ENCODE measurements around the gene FRMD4A. TPM values are rescaled to one million over a fixed set of nuclear protein-coding genes. Genes with fewer than 3 reads are reported as not detected.

The FRMD4A gene
- total and polyA plus RNA-seq, 2 experiments from 2014 or later = 5.4 to 10.3 TPM

- WGBS (ENCODE audit: low lambda C conversion rate, missing lambda C conversion rate) = 89% methylated on average over 10 of the region's 10 CpGs
- Histone ChIP-seq H3K4me3 (no peak overlapping the region), H3K4me2 (no peak overlapping the region), H4K20me1 (ENCODE audit: insufficient read depth, poor library complexity, severe bottlenecking) (no peaks in the 10 kb centered on the region), H3K9me3 (ENCODE audit: low read depth) (no peaks in the 10 kb centered on the region), H3K9me2 (replicated peaks; ENCODE audit: insufficient read depth) (no peaks in the 10 kb centered on the region), H3K4me1 (ENCODE audit: insufficient read depth) (no peaks in the 10 kb centered on the region), H3K36me3 (replicated peaks; ENCODE audit: insufficient read depth, low read depth) (no peaks in the 10 kb centered on the region), H3K79me2 (no peaks in the 10 kb centered on the region), H3K27me3 (no peaks in the 10 kb centered on the region), H2AFZ (no peak overlapping the region), H3K27ac (no peak overlapping the region)
- TF ChIP-seq CTCF (IDR thresholded peaks at IDR 0.05; ENCODE audit: poor library complexity) (no peak), EZH2phosphoT487 (IDR thresholded peaks at IDR 0.05; ENCODE audit: low read depth, severe bottlenecking, unreplicated experiment) (no peak), EZH2 (IDR thresholded peaks at IDR 0.05; ENCODE audit: borderline replicate concordance) (no peak)
- DNase-seq (ENCODE audit: low spot score) = no peak
Measured at GRCh38 chr10:14001298-14002040, 329.3 kb downstream of the FRMD4A start.

GRCh38 chr10:13998163-13998835, 332.4 kb downstream of the FRMD4A start:
- no peak for DNase-seq (ENCODE audit: low spot score)
- Histone ChIP-seq H3K9me2 (replicated peaks; ENCODE audit: insufficient read depth) (no peaks in the 10 kb centered on the region), H3K27ac (no peak overlapping the region), H2AFZ (no peak overlapping the region), H3K36me3 (replicated peaks; ENCODE audit: insufficient read depth, low read depth) (no peaks in the 10 kb centered on the region), H3K4me3 (no peak overlapping the region), H4K20me1 (ENCODE audit: insufficient read depth, poor library complexity, severe bottlenecking) (no peaks in the 10 kb centered on the region), H3K27me3 (no peaks in the 10 kb centered on the region), H3K9me3 (ENCODE audit: low read depth) (no peaks in the 10 kb centered on the region), H3K4me2 (no peak overlapping the region), H3K79me2 (no peaks in the 10 kb centered on the region), H3K4me1 (ENCODE audit: insufficient read depth) (no peaks in the 10 kb centered on the region)
- 68% methylated on average over 5 of the region's 5 CpGs for WGBS (ENCODE audit: low lambda C conversion rate, missing lambda C conversion rate)
- TF ChIP-seq EZH2phosphoT487 (IDR thresholded peaks at IDR 0.05; ENCODE audit: low read depth, severe bottlenecking, unreplicated experiment) (no peak), EZH2 (IDR thresholded peaks at IDR 0.05; ENCODE audit: borderline replicate concordance) (no peak), CTCF (IDR thresholded peaks at IDR 0.05; ENCODE audit: poor library complexity) (no peak)

- DNase-seq (ENCODE audit: low spot score) = no peak
- TF ChIP-seq EZH2 (IDR thresholded peaks at IDR 0.05; ENCODE audit: borderline replicate concordance) (no peak), EZH2phosphoT487 (IDR thresholded peaks at IDR 0.05; ENCODE audit: low read depth, severe bottlenecking, unreplicated experiment) (no peak)
- 83% methylated on average over 2 of the region's 2 CpGs for WGBS (ENCODE audit: low lambda C conversion rate, missing lambda C conversion rate)
Measured at GRCh38 chr10:13997650-13998049, 333.1 kb downstream of the FRMD4A start.

GRCh38 chr10:13994932-13995331, 335.8 kb downstream of the FRMD4A start:
- Histone ChIP-seq H2AFZ (no peak overlapping the region), H3K27ac (no peak overlapping the region), H3K4me1 (ENCODE audit: insufficient read depth) (peaks cover 11% of the 10 kb centered on the region), H3K4me3 (no peak overlapping the region), H3K9me2 (replicated peaks; ENCODE audit: insufficient read depth) (no peaks in the 10 kb centered on the region), H3K36me3 (replicated peaks; ENCODE audit: insufficient read depth, low read depth) (no peaks in the 10 kb centered on the region), H3K9me3 (ENCODE audit: low read depth) (no peaks in the 10 kb centered on the region), H4K20me1 (ENCODE audit: insufficient read depth, poor library complexity, severe bottlenecking) (no peaks in the 10 kb centered on the region), H3K27me3 (no peaks in the 10 kb centered on the region), H3K79me2 (no peaks in the 10 kb centered on the region), H3K4me2 (no peak overlapping the region)
- WGBS (ENCODE audit: low lambda C conversion rate, missing lambda C conversion rate) = 79% methylated on average over 5 of the region's 5 CpGs
- no peak for DNase-seq (ENCODE audit: low spot score)
- TF ChIP-seq CTCF (IDR thresholded peaks at IDR 0.05; ENCODE audit: poor library complexity) = no peak
- no peak for TF ChIP-seq EZH2 (IDR thresholded peaks at IDR 0.05; ENCODE audit: borderline replicate concordance)
- TF ChIP-seq EZH2phosphoT487 (IDR thresholded peaks at IDR 0.05; ENCODE audit: low read depth, severe bottlenecking, unreplicated experiment) = no peak

More at GRCh38 chr10:13997650-13998049, 333.1 kb downstream of the FRMD4A start:
- peaks cover 2% of the 10 kb centered on the region for H3K4me1 ChIP-seq (ENCODE audit: insufficient read depth)
- no peaks in the 10 kb centered on the region for H3K9me3 ChIP-seq (ENCODE audit: low read depth)
- no peaks in the 10 kb centered on the region for H4K20me1 ChIP-seq (ENCODE audit: insufficient read depth, poor library complexity, severe bottlenecking)
- no peaks in the 10 kb centered on the region for H3K36me3 ChIP-seq (replicated peaks; ENCODE audit: insufficient read depth, low read depth)
- no peak overlapping the region for H2AFZ ChIP-seq
- no peak overlapping the region for H3K27ac ChIP-seq
- H3K79me2 ChIP-seq = no peaks in the 10 kb centered on the region
- H3K27me3 ChIP-seq = no peaks in the 10 kb centered on the region
- no peaks in the 10 kb centered on the region for H3K9me2 ChIP-seq (replicated peaks; ENCODE audit: insufficient read depth)
- H3K4me2 ChIP-seq = no peak overlapping the region
- no peak overlapping the region for H3K4me3 ChIP-seq

All from hepatocyte (in vitro differentiated cells).